A673 (cell line): ENCODE data around the gene CNTN1.

Source experiments
- CTCF ChIP-seq: fragments of 300-800, 200-600 bp; sonication (generic); conservative IDR thresholded peaks from 2 replicates; pipeline ENCODE4 v1.5.1; 2017; ENCODE audit warnings: low read depth, mild to moderate bottlenecking, antibody characterized with exemption, low read length, moderate library complexity, mixed read lengths
- EZH2 ChIP-seq: fragments of 200-600 bp; sonication (generic); IDR thresholded peaks from 2 replicates; pipeline ENCODE4 v1.6.1; 2017; ENCODE audit warnings: borderline replicate concordance, low read depth, mild to moderate bottlenecking, mixed read lengths, antibody characterized with exemption, low read length; ENCODE audit not compliant: poor library complexity, severe bottlenecking

- TF ChIP-seq EZH2 (no peak), CTCF (no peak)
Observed at GRCh38 chr12:40646911-40647310, 45.3 kb upstream of the CNTN1 start.
